A549 treated with DMSO at 1 μM for 4 hours (cell line): ENCODE results near the gene CFHR1. TPM values are rescaled to one million over a fixed set of nuclear protein-coding genes. Genes with fewer than 3 reads are reported as not detected.

Source experiments
- total RNA-seq: library from RNA; stranded (reverse); fragments of 200-300 nt; extraction: Qiagen RNA extraction; gene quantifications from 5 replicates; pipeline ENCODE4 v1.2.3, GENCODE V29; 2022; ENCODE audit warnings: low read depth

CFHR1 gene
- 0.10 to 0.39 TPM (median 0.31 TPM) in 4 of 5 replicates, not detected in the other for total RNA-seq

DNA sequence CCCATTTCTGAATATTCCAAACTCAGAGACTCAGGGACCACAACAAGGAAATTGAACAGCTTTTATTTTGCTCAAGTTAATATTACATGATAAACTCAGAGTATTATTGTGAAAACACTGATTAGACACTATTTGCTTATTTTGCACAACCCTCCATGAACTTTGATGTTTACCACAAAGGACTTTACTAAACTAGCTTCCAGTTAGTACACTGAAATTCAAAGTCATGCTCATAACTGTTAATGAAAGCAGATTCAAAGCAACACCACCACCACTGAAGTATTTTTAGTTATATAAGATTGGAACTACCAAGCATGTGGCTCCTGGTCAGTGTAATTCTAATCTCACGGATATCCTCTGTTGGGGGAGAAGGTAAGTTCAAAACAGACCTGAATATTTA lies at the start of gene CFHR1:
CFHR1 (plus strand) TSS at position 201 of the 400 bp plus-strand sequence; CDS start at position 315, 114 bp downstream.

GRCh38 chr1:196774603-196775002 lies 44.9 kb upstream of the CFHR1 start, which contains the start of gene CFHR3:
Gene CFHR3, plus strand, starts transcription at chr1:196774840. Its CDS starts 47 bp downstream, at chr1:196774887.

Other genes starting within 250 kb of the CFHR1 start
- 0.05 to 0.06 TPM (median 0.05 TPM) in 3 of 5 replicates, not detected in the others for gene KCNT2, start 211.3 kb upstream of the CFHR1 start, total RNA-seq
- 3.6 to 5.5 TPM (median 4.4 TPM) in 5 replicates for gene CFH, start 167.7 kb upstream of the CFHR1 start, total RNA-seq
- gene CFHR3, start 44.9 kb upstream of the CFHR1 start, total RNA-seq: 0.14 to 0.30 TPM (median 0.22 TPM) in 3 of 5 replicates, not detected in the others
- not detected in 5 replicates for gene CFHR4, start 68.3 kb downstream of the CFHR1 start, total RNA-seq
- gene CFHR2, start 124.0 kb downstream of the CFHR1 start, total RNA-seq: not detected in 5 replicates
- not detected in 5 replicates for gene CFHR5, start 157.8 kb downstream of the CFHR1 start, total RNA-seq
- 0.05 to 0.13 TPM in 2 of 5 replicates, not detected in the others for gene F13B, start 247.5 kb downstream of the CFHR1 start, total RNA-seq